H7 (cell line): ENCODE results near the gene SLC38A4. TPM values are rescaled to one million over a fixed set of nuclear protein-coding genes. Genes with fewer than 3 reads are reported as not detected.

ENCODE experiments used
- DNase-seq: peaks from one replicate; pipeline ENCODE4 v3.0.0; 2012
- H3K27me3 ChIP-seq: 2 replicates; pipeline ENCODE4 v1.6.0; 2011; ENCODE audit warnings: mild to moderate bottlenecking, low read length; ENCODE audit not compliant: control insufficient read depth, insufficient read depth
- H3K36me3 ChIP-seq: replicated peaks from 2 replicates; pipeline ENCODE4 v1.5.1; 2011; ENCODE audit warnings: low read length; ENCODE audit not compliant: control insufficient read depth, insufficient read depth
- H3K4me3 ChIP-seq: 2 replicates; pipeline ENCODE4 v1.5.1; 2011; ENCODE audit warnings: low read depth, mild to moderate bottlenecking, control low read depth, low read length, moderate library complexity; ENCODE audit not compliant: insufficient read depth
- total RNA-seq: library from RNA; depleted of rRNA; stranded (reverse); fragments of >200 nt; shearing (Covaris generic); gene quantifications from 2 replicates; pipeline ENCODE4 v1.2.3, GENCODE V29; 2014

Gene SLC38A4
- total RNA-seq, 1 experiment from 2014 or later: 0.62 TPM

GRCh38 chr12:46725332-46725731 lies 100.5 kb downstream of the SLC38A4 start:
- Histone ChIP-seq H3K36me3 (no peaks in the 10 kb centered on the region), H3K4me3 (no peak overlapping the region), H3K27me3 (no peaks in the 10 kb centered on the region)
- no peak for DNase-seq

DNA sequence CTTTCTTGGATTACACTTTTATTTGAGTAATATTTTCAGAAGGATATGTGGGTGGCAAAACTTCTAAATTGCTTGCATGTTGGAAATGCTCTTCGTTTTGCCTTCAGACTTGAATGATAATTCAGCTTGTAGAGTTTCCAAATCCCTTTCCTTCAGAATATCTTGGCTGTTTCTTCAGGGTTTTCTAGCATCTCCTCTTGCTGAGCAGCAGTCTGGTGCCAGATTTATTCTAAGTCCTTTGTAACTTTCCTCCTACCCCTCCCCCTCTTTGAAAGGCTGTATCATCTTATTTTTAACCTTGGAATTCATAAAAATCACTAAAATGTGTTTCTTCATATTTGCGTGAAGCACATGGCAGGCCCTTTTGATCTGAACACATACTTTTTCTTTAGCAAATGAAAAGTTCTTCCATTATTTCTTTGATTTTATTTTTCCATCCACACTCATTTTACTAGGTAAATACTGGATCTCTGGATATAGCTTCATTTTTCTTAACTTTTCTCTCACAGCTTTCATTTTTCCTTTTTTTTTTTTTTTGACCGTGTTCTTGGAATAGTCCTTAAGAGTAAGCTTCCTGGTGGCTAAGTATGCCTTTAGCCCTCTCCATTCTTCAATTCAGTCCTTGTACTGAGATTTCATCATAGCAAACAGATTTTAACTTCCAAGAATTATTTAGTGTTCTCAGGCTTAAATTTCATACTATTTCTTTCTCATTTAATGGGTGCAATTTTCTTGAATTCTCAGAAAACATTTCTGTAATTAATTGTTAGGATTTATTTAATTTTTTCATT lies 102.0 kb downstream of the SLC38A4 start:
- Histone ChIP-seq H3K4me3 (no peak overlapping the region), H3K27me3 (no peaks in the 10 kb centered on the region), H3K36me3 (no peaks in the 10 kb centered on the region)
- DNase-seq: no peak

DNA sequence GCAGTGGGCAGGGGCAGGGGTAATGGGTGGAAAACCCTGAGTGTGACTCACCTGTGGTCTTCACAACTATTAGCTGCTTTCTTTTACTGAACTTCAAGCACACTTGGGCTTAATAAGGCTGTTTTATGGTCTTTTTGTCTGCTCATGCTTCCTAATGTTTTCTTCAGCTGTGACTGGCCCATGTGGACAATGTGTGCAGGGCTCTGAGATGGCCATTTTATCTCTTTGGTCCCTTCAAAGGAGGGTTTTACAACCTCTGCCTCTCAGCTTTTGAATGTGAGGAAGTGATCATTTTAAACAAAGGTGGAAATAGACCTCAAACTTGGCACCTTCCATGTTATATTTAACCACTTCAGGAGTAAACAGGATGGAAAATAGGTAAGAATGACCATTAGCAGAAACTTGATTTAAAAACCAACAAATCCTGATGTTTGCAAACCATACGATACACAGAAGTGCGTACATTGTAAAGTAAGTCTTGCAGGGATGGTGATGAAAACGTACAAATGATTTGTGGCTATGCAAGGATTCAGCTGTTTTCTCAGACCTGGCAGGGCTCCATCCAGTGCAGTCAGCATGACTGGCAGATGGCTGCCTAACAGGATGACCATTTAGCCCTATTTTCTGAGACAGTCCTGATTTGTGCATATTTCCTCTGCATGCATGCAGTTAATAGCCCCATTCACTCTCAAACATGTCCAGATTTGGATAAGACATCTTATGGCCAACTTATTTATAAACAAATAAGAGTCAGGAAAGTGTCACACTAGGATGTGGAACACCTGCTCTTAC lies 103.2 kb downstream of the SLC38A4 start:
- Histone ChIP-seq H3K4me3 (no peak overlapping the region), H3K36me3 (no peaks in the 10 kb centered on the region), H3K27me3 (no peaks in the 10 kb centered on the region)
- no peak for DNase-seq

- DNase-seq: no peak
- Histone ChIP-seq H3K36me3 (no peaks in the 10 kb centered on the region), H3K27me3 (no peaks in the 10 kb centered on the region), H3K4me3 (no peak overlapping the region)
These were observed 107.3 kb downstream of the SLC38A4 start for GRCh38 chr12:46718495-46718894.

DNA sequence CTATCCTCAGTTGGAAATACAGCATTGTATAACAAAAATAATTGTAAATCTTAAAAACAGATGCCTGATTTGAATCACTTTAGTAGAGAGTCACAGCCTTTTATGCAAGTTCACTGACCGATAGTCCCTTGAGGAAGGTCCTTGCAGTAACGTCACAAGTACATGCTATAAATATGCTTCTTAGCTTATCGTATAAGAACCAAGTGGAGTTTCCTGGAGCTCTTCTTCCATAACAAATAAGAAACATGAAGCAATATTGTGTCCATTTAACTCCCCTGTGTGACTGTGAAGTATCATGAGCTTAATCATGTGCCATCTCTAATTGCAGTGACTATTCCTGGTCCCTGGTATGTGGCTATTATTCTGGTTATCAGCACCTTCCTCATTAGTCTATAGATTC lies 107.9 kb downstream of the SLC38A4 start:
- Histone ChIP-seq H3K4me3 (no peak overlapping the region), H3K36me3 (no peaks in the 10 kb centered on the region), H3K27me3 (no peaks in the 10 kb centered on the region)
- DNase-seq: no peak

DNA sequence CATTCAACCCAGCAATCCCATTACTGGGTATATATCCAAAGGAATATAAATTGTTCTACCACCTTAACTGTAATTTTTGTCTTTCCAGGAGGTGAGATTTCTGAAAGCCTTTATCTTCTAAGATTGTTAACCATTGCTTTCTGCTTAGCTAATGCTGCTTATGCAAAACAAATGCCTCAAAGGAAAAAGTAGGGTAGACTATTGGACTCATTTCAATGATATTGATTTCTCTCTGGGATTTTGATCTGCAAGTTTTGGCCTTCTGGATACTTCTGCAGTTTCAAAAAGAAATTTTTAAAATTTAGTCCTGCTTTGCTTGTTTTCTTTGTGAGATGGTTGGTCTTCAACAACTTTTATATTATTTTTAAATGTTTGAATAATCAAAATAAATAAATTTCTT lies 108.6 kb downstream of the SLC38A4 start:
- H3K36me3 ChIP-seq: no peaks in the 10 kb centered on the region
- no peak overlapping the region for H3K4me3 ChIP-seq
- H3K27me3 ChIP-seq: no peaks in the 10 kb centered on the region
- DNase-seq: no peak
